AG10803 (cell line): ENCODE data around the gene PEF1.

ENCODE experiments used
- DNase-seq: peaks from one replicate; pipeline ENCODE4 v3.0.0; 2010; ENCODE audit warnings: low read depth
- H3K4me3 ChIP-seq: 2 replicates; pipeline ENCODE4 v1.5.1; 2011; ENCODE audit warnings: mild to moderate bottlenecking, low read length, control low read depth
- TF ChIP-seq, protein P1 (sequence below): conservative IDR thresholded peaks from 2 replicates; pipeline ENCODE4 v1.5.1; 2011; ENCODE audit warnings: mild to moderate bottlenecking, low read length, control low read depth, inconsistent platforms

Gene PEF1

GRCh38 chr1:31672986-31673385 is 28.3 kb upstream of the PEF1 start:
- DNase-seq: no peak
- H3K4me3 ChIP-seq: no peak overlapping the region
- TF ChIP-seq, protein P1, sequence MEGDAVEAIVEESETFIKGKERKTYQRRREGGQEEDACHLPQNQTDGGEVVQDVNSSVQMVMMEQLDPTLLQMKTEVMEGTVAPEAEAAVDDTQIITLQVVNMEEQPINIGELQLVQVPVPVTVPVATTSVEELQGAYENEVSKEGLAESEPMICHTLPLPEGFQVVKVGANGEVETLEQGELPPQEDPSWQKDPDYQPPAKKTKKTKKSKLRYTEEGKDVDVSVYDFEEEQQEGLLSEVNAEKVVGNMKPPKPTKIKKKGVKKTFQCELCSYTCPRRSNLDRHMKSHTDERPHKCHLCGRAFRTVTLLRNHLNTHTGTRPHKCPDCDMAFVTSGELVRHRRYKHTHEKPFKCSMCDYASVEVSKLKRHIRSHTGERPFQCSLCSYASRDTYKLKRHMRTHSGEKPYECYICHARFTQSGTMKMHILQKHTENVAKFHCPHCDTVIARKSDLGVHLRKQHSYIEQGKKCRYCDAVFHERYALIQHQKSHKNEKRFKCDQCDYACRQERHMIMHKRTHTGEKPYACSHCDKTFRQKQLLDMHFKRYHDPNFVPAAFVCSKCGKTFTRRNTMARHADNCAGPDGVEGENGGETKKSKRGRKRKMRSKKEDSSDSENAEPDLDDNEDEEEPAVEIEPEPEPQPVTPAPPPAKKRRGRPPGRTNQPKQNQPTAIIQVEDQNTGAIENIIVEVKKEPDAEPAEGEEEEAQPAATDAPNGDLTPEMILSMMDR: no peak

DNA sequence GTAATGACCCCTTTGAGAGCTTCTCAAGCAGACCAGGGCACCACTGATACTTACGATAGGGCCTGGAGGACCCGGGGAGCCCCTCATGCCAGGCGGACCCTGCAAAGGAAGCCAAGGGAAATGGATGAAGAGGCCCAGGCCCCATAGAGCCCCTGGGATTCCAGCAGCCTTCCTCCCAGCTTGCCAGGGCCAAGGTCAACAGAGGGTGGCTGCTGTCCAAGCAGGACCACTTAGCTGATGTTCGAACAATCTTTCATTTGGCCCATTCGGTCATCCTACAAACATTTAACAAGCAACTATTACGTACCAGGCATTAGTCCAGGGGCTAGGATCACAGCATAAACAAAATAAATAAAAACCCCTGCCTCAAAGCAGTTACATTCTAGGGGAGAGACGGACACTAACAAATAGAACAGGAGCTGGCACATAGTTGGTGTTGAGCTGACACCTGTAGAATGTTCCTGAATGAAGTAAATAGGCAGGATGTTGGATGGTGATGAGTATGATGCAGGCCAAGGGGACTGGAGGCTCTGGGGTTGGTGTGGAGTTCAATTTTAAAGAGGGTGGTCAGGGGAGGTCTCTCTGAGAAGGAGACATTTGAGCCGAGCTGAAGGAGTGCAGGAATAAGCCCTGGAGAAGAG is 27.0 kb upstream of the PEF1 start:
- DNase-seq: no peak
- TF ChIP-seq, protein P1: no peak
- no peak overlapping the region for H3K4me3 ChIP-seq

DNA sequence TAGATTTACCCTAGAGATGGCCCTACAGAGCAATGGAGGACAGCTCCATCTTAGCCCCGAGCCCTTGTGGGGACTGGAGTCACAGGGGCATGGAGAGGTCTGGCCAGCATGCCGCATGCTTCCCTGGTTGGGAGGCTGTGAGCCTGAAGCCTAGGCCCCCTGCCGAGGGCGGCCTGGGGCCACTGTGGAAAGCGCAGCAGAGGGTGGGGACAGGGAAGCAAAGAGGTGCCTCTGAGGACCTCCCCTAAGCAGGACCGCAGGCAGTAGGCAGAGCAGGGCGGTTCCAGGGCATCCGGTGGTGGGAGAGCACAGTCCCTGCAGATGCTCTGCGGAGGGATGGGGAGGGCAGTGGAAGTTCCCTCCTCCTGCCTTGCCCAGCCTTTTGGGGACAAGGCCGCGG is 26.5 kb upstream of the PEF1 start:
- DNase-seq: no peak
- no peak overlapping the region for H3K4me3 ChIP-seq
- TF ChIP-seq, protein P1: no peak

GRCh38 chr1:31670593-31670964 is 25.9 kb upstream of the PEF1 start:
- DNase-seq: no peak
- H3K4me3 ChIP-seq: no peak overlapping the region
- TF ChIP-seq, protein P1: no peak

DNA sequence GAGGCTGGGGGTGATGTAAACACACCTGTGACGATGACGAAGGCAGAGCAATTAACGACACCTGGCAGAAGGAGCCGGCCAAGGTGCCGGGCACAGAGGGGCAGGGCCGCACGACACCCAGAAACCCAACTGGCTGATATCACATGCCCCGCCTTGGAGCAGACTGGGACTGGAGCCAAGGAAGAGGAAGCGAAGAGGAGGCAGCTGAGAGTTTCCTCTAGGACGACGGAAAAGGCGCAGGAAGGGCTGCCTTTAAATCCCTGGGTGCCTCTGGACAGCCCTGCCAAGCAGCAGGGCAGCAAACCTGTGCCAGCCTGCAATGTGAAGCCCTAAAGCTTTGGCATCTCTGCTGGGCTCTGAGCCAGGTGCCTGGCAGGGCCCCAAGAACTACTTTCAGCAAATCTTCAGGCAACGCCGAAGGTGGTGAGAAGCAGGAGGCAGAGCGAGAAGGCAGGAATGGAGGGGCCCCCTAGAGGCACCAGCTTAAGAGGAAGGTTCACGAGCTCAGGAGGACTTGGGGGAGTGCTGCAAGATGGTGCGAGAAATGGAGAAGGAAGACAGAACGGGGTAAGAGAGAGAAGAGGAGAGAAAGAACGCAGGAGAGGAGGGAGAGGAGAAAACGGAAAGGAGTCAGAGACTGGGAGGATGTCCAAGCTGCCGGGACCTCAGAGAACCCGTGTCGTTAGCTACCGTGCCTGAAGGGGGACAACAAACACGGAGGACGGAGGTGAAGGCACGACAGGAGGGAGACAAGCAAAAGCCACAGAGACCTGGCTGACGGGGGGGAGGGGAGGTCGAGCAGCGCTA is 25.3 kb upstream of the PEF1 start:
- TF ChIP-seq, protein P1: peak; percentile 5; the same call in 1 of the 2 replicates
- H3K4me3 ChIP-seq: no peak overlapping the region
- peak; percentile 29 for DNase-seq

- H3K4me3 ChIP-seq: no peak overlapping the region
- TF ChIP-seq, protein P1: no peak
- DNase-seq: no peak
Measured at GRCh38 chr1:31669433-31669785, 24.7 kb upstream of the PEF1 start.
